ENCODE results near the gene TESK2. TPM values are rescaled to one million over a fixed set of nuclear protein-coding genes. Genes with fewer than 3 reads are reported as not detected.

Gene TESK2
- total and polyA plus RNA-seq, 2 of the 13 experiments (the other 11 are each of a cell fraction or from before 2014, with no cell fraction given) = 5.5 to 9.6 TPM

- TF ChIP-seq ELF4 (CRISPR knock-in tag; IDR thresholded peaks at IDR 0.05; ENCODE audit: borderline replicate concordance) = no peak
- peak; percentile 100 for TF ChIP-seq ZNF614 (CRISPR knock-in tag; IDR thresholded peaks at IDR 0.05; ENCODE audit: borderline replicate concordance)
- TF ChIP-seq XBP1 (CRISPR knock-in tag; IDR thresholded peaks at IDR 0.05) = peak; percentile 88; the same call in 1 of the 2 replicates
- no peak for TF ChIP-seq SOX6 (IDR thresholded peaks at IDR 0.05)
- peak; percentile 84 for TF ChIP-seq SOX6 (CRISPR knock-in tag; IDR thresholded peaks at IDR 0.05)
- TF ChIP-seq ZBTB43 (CRISPR knock-in tag; conservative IDR thresholded peaks at IDR 0.05) = peak; percentile 77; the same call in 1 of the 2 replicates
- peak; percentile 87 for TF ChIP-seq ZNF746 (CRISPR knock-in tag; IDR thresholded peaks at IDR 0.05)
- TF ChIP-seq EHMT2 (IDR thresholded peaks at IDR 0.05; ENCODE audit: borderline replicate concordance, low read depth, low read length) = no peak
- TF ChIP-seq ZNF280D (CRISPR knock-in tag; IDR thresholded peaks at IDR 0.05) = peak; percentile 69
- TF ChIP-seq MXD1 (CRISPR knock-in tag; IDR thresholded peaks at IDR 0.05) = peak; percentile 75
- peak; percentile 81 for TF ChIP-seq ZBTB25 (CRISPR knock-in tag; IDR thresholded peaks at IDR 0.05)
- TF ChIP-seq KIAA2018 (CRISPR knock-in tag; IDR thresholded peaks at IDR 0.05; ENCODE audit: borderline replicate concordance) = no peak
- TF ChIP-seq TCF7L2 (IDR thresholded peaks at IDR 0.05; ENCODE audit: low read depth, low read length) = no peak
These were observed 30.7 kb upstream of the TESK2 start, which contains the start of gene PRDX1 (continued) for GRCh38 chr1:45521413-45522323.
